ENCODE data around the gene MLEC.

The MLEC gene

GRCh38 chr12:120656008-120656407 is 30.9 kb upstream of the MLEC start:
- no peaks in the 10 kb centered on the region for H3K27me3 ChIP-seq (ENCODE audit: insufficient read depth, poor library complexity, severe bottlenecking)
- no peak overlapping the region for H3K4me3 ChIP-seq (replicated peaks; ENCODE audit: insufficient read depth, low read length)
- DNase-seq (ENCODE audit: low read depth in 1 of 2, low spot score in 1 of 2) = no peak
- no peak overlapping the region for H3K27ac ChIP-seq (replicated peaks)
- TF ChIP-seq GABPA (IDR thresholded peaks at IDR 0.05; ENCODE audit: low read depth) (no peak), SPI1 (IDR thresholded peaks at IDR 0.05; ENCODE audit: borderline replicate concordance, low read depth) (no peak), POLR2AphosphoS5 (IDR thresholded peaks at IDR 0.05; ENCODE audit: low read depth) (no peak), CTCF (IDR thresholded peaks at IDR 0.05; ENCODE audit: insufficient read depth, low read length) (no peak), REST (IDR thresholded peaks at IDR 0.05; ENCODE audit: insufficient replicate concordance, low read depth) (no peak)

GRCh38 chr12:120658286-120659150 is 28.4 kb upstream of the MLEC start:
- Histone ChIP-seq H3K27me3 (ENCODE audit: insufficient read depth, poor library complexity, severe bottlenecking) (no peaks in the 10 kb centered on the region), H3K27ac (replicated peaks) (no peak overlapping the region), H3K4me3 (replicated peaks; ENCODE audit: insufficient read depth, low read length) (no peak overlapping the region)
- TF ChIP-seq CTCF (IDR thresholded peaks at IDR 0.05; ENCODE audit: insufficient read depth, low read length) (no peak), REST (IDR thresholded peaks at IDR 0.05; ENCODE audit: insufficient replicate concordance, low read depth) (no peak), GABPA (IDR thresholded peaks at IDR 0.05; ENCODE audit: low read depth) (no peak), POLR2AphosphoS5 (IDR thresholded peaks at IDR 0.05; ENCODE audit: low read depth) (no peak), SPI1 (IDR thresholded peaks at IDR 0.05; ENCODE audit: borderline replicate concordance, low read depth) (no peak)
- DNase-seq (ENCODE audit: low read depth in 1 of 2, low spot score in 1 of 2) = no peak

GRCh38 chr12:120659151-120659525 is 27.8 kb upstream of the MLEC start:
- no peak for TF ChIP-seq CTCF (IDR thresholded peaks at IDR 0.05; ENCODE audit: insufficient read depth, low read length)
- TF ChIP-seq REST (IDR thresholded peaks at IDR 0.05; ENCODE audit: insufficient replicate concordance, low read depth) = no peak
- TF ChIP-seq SPI1 (IDR thresholded peaks at IDR 0.05; ENCODE audit: borderline replicate concordance, low read depth) = no peak
- no peak for TF ChIP-seq POLR2AphosphoS5 (IDR thresholded peaks at IDR 0.05; ENCODE audit: low read depth)
- no peak for TF ChIP-seq GABPA (IDR thresholded peaks at IDR 0.05; ENCODE audit: low read depth)
- DNase-seq (ENCODE audit: low read depth in 1 of 2, low spot score in 1 of 2) = no peak
- H3K27me3 ChIP-seq (ENCODE audit: insufficient read depth, poor library complexity, severe bottlenecking) = no peaks in the 10 kb centered on the region
- no peak overlapping the region for H3K27ac ChIP-seq (replicated peaks)
- no peak overlapping the region for H3K4me3 ChIP-seq (replicated peaks; ENCODE audit: insufficient read depth, low read length)
